Measurements from ENCODE around the gene TSPAN16. TPM values are rescaled to one million over a fixed set of nuclear protein-coding genes. Genes with fewer than 3 reads are reported as not detected.
A peak's percentile ranks its signal among the peaks of the same experiment; 100 is the strongest.

Gene TSPAN16
- total and polyA plus RNA-seq, 2 of the 13 experiments (the other 11 are each of a cell fraction or from before 2014, with no cell fraction given): not detected

GRCh38 chr19:11293433-11294389 is 2.2 kb upstream of the TSPAN16 start (continued):
- TF ChIP-seq MYC (CRISPR knock-in tag; IDR thresholded peaks at IDR 0.05; ENCODE audit: borderline replicate concordance) (peak; percentile 62; the same call in 1 of the 2 replicates), HDAC6 (IDR thresholded peaks at IDR 0.05; ENCODE audit: low read depth, low read length) (no peak), SETDB1 (CRISPR knock-in tag; IDR thresholded peaks at IDR 0.05; ENCODE audit: borderline replicate concordance) (no peak), SOX5 (CRISPR knock-in tag; IDR thresholded peaks at IDR 0.05; ENCODE audit: borderline replicate concordance) (peak; percentile 44; the same call in 1 of the 2 replicates), IKZF1 (IDR thresholded peaks at IDR 0.05) (no peak), ZNF761 (CRISPR knock-in tag; conservative IDR thresholded peaks at IDR 0.05) (no peak), ZNF709 (CRISPR knock-in tag; IDR thresholded peaks at IDR 0.05) (no peak), TSC22D2 (CRISPR knock-in tag; IDR thresholded peaks at IDR 0.05; ENCODE audit: borderline replicate concordance) (no peak), STAG1 (CRISPR knock-in tag; IDR thresholded peaks at IDR 0.05) (peak; percentile 95), DR1 (CRISPR knock-in tag; IDR thresholded peaks at IDR 0.05) (no peak), NFKB2 (CRISPR knock-in tag; IDR thresholded peaks at IDR 0.05; ENCODE audit: borderline replicate concordance) (peak; percentile 28; the same call in 1 of the 2 replicates), FOXP4 (CRISPR knock-in tag; IDR thresholded peaks at IDR 0.05) (peak; percentile 44; the same call in 1 of the 2 replicates), ATF1 (CRISPR knock-in tag; IDR thresholded peaks at IDR 0.05) (no peak), ZFP36L2 (CRISPR knock-in tag; IDR thresholded peaks at IDR 0.05) (no peak), HIVEP1 (CRISPR knock-in tag; IDR thresholded peaks at IDR 0.05) (peak; percentile 50), KLF6 (CRISPR knock-in tag; IDR thresholded peaks at IDR 0.05) (0 out of 2 replicates have a peak, but pooled peaks have one; percentile 31), ZFP1 (CRISPR knock-in tag; IDR thresholded peaks at IDR 0.05) (no peak), RFX5 (IDR thresholded peaks at IDR 0.05; ENCODE audit: low read depth, low read length) (no peak), KLF16 (CRISPR knock-in tag; IDR thresholded peaks at IDR 0.05) (0 out of 4 replicates have a peak, but pooled peaks of 1 of the 2 experiments have one; percentile 56), ZNF547 (CRISPR knock-in tag; IDR thresholded peaks at IDR 0.05) (peak; percentile 22; the same call in 1 of the 2 replicates)
- TF ChIP-seq, protein P1, sequence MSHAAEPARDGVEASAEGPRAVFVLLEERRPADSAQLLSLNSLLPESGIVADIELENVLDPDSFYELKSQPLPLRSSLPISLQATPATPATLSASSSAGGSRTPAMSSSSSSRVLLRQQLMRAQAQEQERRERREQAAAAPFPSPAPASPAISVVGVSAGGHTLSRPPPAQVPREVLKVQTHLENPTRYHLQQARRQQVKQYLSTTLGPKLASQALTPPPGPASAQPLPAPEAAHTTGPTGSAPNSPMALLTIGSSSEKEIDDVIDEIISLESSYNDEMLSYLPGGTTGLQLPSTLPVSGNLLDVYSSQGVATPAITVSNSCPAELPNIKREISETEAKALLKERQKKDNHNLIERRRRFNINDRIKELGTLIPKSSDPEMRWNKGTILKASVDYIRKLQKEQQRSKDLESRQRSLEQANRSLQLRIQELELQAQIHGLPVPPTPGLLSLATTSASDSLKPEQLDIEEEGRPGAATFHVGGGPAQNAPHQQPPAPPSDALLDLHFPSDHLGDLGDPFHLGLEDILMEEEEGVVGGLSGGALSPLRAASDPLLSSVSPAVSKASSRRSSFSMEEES (CRISPR knock-in tag; IDR thresholded peaks at IDR 0.05): no peak
- TF ChIP-seq, protein P2, sequence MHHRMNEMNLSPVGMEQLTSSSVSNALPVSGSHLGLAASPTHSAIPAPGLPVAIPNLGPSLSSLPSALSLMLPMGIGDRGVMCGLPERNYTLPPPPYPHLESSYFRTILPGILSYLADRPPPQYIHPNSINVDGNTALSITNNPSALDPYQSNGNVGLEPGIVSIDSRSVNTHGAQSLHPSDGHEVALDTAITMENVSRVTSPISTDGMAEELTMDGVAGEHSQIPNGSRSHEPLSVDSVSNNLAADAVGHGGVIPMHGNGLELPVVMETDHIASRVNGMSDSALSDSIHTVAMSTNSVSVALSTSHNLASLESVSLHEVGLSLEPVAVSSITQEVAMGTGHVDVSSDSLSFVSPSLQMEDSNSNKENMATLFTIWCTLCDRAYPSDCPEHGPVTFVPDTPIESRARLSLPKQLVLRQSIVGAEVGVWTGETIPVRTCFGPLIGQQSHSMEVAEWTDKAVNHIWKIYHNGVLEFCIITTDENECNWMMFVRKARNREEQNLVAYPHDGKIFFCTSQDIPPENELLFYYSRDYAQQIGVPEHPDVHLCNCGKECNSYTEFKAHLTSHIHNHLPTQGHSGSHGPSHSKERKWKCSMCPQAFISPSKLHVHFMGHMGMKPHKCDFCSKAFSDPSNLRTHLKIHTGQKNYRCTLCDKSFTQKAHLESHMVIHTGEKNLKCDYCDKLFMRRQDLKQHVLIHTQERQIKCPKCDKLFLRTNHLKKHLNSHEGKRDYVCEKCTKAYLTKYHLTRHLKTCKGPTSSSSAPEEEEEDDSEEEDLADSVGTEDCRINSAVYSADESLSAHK (CRISPR knock-in tag; IDR thresholded peaks at IDR 0.05; ENCODE audit: borderline replicate concordance): no peak
- TF ChIP-seq, protein P3, sequence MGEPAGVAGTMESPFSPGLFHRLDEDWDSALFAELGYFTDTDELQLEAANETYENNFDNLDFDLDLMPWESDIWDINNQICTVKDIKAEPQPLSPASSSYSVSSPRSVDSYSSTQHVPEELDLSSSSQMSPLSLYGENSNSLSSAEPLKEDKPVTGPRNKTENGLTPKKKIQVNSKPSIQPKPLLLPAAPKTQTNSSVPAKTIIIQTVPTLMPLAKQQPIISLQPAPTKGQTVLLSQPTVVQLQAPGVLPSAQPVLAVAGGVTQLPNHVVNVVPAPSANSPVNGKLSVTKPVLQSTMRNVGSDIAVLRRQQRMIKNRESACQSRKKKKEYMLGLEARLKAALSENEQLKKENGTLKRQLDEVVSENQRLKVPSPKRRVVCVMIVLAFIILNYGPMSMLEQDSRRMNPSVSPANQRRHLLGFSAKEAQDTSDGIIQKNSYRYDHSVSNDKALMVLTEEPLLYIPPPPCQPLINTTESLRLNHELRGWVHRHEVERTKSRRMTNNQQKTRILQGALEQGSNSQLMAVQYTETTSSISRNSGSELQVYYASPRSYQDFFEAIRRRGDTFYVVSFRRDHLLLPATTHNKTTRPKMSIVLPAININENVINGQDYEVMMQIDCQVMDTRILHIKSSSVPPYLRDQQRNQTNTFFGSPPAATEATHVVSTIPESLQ (CRISPR knock-in tag; conservative IDR thresholded peaks at IDR 0.05): no peak
